AG09309 (cell line): ENCODE results near the gene IAPP.

Experiments
- DNase-seq: peaks from one replicate; pipeline ENCODE4 v3.0.0-alpha.2; 2010; ENCODE audit warnings: low read depth
- H3K4me3 ChIP-seq: 2 replicates; pipeline ENCODE4 v1.5.1; 2011; ENCODE audit warnings: mild to moderate bottlenecking, low read depth, low read length, moderate library complexity; ENCODE audit not compliant: control insufficient read depth
- TF ChIP-seq, protein P1 (sequence below): IDR thresholded peaks from 2 replicates; pipeline ENCODE4 v1.5.1; 2011; ENCODE audit warnings: mild to moderate bottlenecking, low read depth, low read length, inconsistent platforms; ENCODE audit not compliant: insufficient read depth, control insufficient read depth; ENCODE audit errors: missing control alignments

IAPP gene

DNA sequence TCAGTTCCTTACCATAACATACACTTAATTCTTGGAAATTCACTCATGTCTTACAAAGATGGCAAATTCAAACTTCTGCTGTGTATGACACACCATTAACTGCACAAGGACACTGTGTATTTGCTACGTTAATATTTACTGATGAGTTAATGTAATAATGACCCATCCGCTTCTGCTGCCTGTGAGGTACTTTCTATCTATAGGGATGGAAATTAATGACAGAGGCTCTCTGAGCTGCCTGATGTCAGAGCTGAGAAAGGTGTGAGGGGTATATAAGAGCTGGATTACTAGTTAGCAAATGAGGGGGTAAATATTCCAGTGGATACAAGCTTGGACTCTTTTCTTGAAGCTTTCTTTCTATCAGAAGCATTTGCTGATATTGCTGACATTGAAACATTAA is at the start of gene IAPP:
TSS of gene IAPP (plus strand) at position 301 of the 400 bp plus-strand sequence. CDS start 450 bp downstream, outside the sequence.
- no peak within 1 kb of the TSS for H3K4me3 ChIP-seq
- no peak for DNase-seq
- TF ChIP-seq, protein P1, sequence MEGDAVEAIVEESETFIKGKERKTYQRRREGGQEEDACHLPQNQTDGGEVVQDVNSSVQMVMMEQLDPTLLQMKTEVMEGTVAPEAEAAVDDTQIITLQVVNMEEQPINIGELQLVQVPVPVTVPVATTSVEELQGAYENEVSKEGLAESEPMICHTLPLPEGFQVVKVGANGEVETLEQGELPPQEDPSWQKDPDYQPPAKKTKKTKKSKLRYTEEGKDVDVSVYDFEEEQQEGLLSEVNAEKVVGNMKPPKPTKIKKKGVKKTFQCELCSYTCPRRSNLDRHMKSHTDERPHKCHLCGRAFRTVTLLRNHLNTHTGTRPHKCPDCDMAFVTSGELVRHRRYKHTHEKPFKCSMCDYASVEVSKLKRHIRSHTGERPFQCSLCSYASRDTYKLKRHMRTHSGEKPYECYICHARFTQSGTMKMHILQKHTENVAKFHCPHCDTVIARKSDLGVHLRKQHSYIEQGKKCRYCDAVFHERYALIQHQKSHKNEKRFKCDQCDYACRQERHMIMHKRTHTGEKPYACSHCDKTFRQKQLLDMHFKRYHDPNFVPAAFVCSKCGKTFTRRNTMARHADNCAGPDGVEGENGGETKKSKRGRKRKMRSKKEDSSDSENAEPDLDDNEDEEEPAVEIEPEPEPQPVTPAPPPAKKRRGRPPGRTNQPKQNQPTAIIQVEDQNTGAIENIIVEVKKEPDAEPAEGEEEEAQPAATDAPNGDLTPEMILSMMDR = no peak

GRCh38 chr12:21323736-21324135 is 49.0 kb upstream of the IAPP start:
- TF ChIP-seq, protein P1 = no peak
- DNase-seq = no peak
- no peak overlapping the region for H3K4me3 ChIP-seq

DNA sequence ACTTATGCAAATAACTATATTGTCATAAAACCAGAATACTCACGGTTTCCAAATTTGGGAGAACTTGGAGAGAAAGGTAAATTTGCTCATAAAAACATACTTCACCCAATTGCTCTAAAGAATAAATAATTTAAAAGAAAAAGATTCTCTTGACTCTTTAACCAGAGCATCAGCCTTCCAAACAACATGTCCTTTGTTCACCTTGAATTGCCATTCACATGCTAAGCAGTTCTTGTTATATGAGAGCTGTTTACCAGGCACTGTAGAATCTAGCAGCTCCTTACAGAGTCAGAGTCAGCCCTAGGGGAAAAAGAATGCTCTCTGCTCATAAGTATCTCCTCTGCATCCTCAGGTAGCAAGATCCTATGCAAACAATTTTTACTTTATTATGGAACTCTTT is 48.2 kb upstream of the IAPP start:
- no peak for DNase-seq
- TF ChIP-seq, protein P1 = no peak
- no peak overlapping the region for H3K4me3 ChIP-seq

DNA sequence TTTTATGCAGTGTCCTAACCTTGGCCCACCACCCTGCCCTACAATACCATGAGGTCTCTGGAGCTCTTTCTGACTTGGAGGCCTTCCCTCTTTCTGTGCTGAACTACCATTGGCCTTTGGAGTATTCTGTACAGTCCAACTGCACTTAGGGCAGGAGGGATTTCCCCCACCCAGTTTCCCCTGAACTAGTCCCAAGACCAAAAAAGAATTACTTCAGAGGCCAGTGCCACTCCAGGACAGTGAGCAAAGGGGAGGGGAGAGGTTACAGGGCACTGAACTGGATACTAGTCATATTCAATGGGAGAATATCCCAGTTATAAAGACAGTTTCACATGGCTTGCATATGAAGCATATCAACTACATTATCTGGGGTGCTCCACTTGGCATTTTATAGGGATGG is 44.1 kb upstream of the IAPP start:
- no peak overlapping the region for H3K4me3 ChIP-seq
- TF ChIP-seq, protein P1 = no peak
- no peak for DNase-seq

DNA sequence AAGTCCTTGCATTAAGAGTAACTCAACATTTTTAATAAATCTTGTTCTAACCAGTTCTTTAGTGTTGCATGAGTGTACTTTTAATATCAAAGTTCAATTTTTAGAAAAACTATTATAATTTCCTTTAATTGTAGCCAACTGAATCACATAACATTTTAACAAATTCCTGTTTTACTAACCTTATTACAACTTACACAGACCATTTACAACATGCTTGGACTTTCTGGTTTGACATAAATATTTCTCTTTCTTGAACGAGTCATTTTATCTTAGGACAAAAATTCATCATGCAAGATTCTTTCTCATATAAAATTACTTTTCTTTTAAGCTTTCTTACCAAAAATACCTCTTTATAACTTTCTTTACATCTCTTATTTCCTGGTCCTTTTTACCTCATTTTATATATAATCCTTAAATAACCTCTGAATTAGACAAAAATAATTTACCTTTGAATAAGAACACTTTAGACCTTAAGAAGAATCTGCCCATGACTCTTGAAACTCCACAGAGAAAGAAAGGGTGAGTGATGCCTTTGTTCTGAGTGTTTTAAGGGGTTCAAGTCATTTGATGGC is 41.9 kb upstream of the IAPP start:
- TF ChIP-seq, protein P1 = no peak
- no peak for DNase-seq
- no peak overlapping the region for H3K4me3 ChIP-seq

DNA sequence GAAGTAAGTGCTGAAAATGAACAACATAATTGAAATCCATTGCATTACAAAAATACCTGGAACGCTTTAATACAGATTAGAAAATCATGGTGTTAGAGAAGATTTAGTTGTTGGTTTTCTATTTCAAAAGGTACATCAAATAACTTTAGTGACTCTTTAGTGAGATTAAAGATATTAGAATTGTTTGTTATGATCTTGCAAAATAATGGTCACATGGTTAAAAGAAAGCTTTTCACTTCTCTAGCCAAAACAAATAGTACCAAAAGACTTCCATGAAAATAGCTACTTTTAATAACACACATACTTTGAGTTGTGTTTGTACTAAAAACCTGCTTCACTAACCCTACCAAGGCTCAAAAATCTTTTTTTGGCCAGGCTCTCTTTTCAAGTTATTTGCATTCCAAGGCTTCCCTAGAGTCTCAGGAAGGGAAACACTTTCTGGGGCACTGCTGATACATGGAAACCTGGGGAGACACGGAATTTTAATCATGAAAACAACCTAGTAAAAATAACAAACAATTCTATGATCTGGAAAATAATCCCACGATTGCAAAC is 37.9 kb upstream of the IAPP start, which contains the start of gene SLCO1A2:
TSS of gene SLCO1A2 (minus strand) at position 147 of the 555 bp plus-strand sequence. CDS start 270 bp downstream, outside the sequence.
- DNase-seq = no peak
- no peak within 1 kb of the TSS for H3K4me3 ChIP-seq
- TF ChIP-seq, protein P1 = no peak

DNA sequence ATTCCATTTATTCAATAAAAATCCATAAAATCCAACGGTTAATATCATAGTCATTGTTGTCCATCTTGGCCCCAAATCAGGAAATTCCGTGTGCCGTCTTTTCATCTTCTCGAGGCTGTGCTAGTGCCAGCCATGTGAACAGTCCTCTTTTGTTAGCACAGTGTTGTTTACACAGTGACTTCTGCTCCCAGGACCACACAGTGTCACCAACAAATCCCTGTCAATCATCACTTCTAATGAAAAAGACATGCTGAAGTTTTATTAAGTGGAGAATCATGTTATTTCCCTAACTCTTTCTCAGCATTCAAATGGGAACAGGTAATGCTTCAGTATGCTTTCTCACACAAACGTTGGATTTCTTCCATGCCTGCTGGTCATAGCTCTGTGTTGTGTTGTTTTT is 36.0 kb upstream of the IAPP start:
- no peak overlapping the region for H3K4me3 ChIP-seq
- no peak for DNase-seq
- TF ChIP-seq, protein P1 = no peak
